GM21737 (cell line): Measurements from ENCODE around the gene CEP164.

Experiments used
- ATAC-seq: cut with Tn5 transposase; IDR thresholded peaks from one replicate; pipeline ENCODE4 v1.9.1; 2021; ENCODE audit warnings: mild to moderate bottlenecking, moderate library complexity; ENCODE audit not compliant: unreplicated experiment

The CEP164 gene

DNA sequence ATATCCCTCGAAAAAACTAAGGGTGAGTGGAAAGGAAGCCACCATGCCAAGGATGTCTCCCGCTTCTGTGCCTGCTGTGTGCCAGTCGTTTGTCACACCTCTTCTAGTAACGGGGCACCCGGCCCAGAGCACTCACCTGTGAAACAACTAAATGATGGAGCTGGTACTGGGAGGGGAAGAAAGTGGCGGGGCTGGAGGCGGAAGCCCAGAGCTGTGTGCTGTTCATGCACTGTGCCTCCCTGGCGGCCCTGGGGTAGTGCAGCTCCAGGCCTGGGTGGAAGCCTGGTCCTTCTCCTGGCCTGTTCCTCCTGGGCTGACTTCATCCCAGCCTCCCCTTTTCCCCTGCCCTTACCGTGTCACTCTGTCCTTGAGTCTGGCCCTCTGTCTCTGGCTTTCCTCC is 130.2 kb downstream of the CEP164 start:
- ATAC-seq, result no peak

GRCh38 chr11:117458275-117459122 is 130.8 kb downstream of the CEP164 start:
- no peak for ATAC-seq

DNA sequence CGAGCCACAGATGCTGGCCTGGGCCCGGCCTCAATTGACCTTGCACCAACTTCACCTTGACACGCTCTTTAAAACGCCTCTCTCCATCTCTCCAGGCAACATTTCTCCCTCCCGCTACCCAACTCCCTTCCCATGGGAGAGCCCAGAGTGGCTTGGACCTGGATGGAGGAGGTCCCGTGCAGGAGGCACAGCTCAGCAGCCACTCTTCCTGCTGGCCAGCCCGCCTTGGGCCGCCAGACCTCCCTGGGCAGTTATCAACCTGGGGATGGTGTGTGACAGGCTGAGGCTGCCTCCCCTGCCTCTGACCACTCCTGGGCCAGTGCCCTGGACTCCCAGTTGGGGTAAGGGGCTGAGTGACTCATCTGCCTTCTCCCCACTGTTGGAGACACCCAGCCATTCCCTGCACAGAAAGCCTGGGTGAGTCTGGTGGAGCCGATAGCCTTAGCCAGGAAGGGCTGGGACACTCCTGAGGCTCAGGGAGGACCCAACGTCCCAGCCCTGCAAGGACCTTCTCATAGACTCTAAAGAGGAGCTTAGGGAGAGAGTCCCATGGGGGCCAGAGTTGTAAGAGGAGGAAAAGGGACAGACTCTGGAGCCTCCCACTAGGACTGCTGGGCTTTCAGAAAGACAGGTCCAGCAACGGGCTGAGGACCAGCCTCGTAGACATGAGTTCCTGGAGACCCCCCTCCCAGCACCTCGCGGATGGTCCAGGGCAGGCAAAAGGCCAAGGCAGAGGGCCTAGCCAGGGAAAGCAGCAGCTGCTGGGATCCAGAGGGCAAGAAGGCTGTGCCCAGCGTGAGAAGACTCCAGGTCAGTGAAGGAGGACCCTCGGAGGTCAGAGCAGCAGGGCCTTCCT is 131.7 kb downstream of the CEP164 start:
- no peak for ATAC-seq

DNA sequence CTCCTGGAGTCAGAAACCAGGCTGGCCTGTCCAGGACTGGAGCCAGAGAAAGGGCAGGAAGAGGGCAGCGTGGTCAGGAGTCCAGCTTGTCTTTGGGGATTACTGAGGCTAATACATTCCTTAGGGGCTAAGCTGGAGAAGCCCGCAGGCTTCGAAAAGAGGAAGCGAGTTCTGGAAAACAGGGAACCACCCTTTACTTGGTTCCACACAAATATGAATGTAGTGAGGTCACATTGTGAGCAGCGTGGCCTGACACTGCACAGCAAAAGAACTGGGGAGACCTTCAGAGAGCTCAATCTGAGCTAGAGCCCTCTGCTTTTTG is 132.3 kb downstream of the CEP164 start:
- no peak for ATAC-seq

GRCh38 chr11:117461396-117462182 is 133.9 kb downstream of the CEP164 start:
- no peak for ATAC-seq

GRCh38 chr11:117462183-117462863 is 134.7 kb downstream of the CEP164 start:
- no peak for ATAC-seq

- ATAC-seq, result no peak
Observed at GRCh38 chr11:117462864-117463247, 135.2 kb downstream of the CEP164 start.
